DMS79 treated with DMSO at 0.1 percent for 48 hours (cell line): ENCODE data around the gene TAPBP.

Experiments used
- DNase-seq: peaks from one replicate; lab custom pipeline; 2025; lab: John Stamatoyannopoulos, UW

The TAPBP gene

GRCh38 chr6:33319939-33320314, 6.0 kb upstream of the TAPBP start:
- DNase-seq: no peak

- DNase-seq: no peak
These were observed 4.7 kb upstream of the TAPBP start for GRCh38 chr6:33318426-33319073.

GRCh38 chr6:33317669-33318425, 4.0 kb upstream of the TAPBP start, which contains the start of gene ZBTB22:
Gene ZBTB22, minus strand, starts transcription at chr6:33317744. Its CDS starts 828 bp downstream, at chr6:33316916.
- DNase-seq: peak; percentile 97

GRCh38 chr6:33317419-33317668, 3.5 kb upstream of the TAPBP start:
- no peak for DNase-seq

- DNase-seq: no peak
These were observed 2.9 kb upstream of the TAPBP start for GRCh38 chr6:33316603-33317418.

- DNase-seq: no peak
These were observed 2.1 kb upstream of the TAPBP start for GRCh38 chr6:33315793-33316602.

GRCh38 chr6:33314943-33315792, 1.3 kb upstream of the TAPBP start:
- DNase-seq: peak; percentile 41

- peak; percentile 57 for DNase-seq
These were observed 651 bp upstream of the TAPBP start for GRCh38 chr6:33314515-33314942.

GRCh38 chr6:33313105-33313708, 671 bp downstream of the TAPBP start:
- peak; percentile 73 for DNase-seq

- DNase-seq: peak; percentile 87
These were observed 1.3 kb downstream of the TAPBP start for GRCh38 chr6:33312361-33313104.

- DNase-seq: no peak
These were observed 7.5 kb downstream of the TAPBP start for GRCh38 chr6:33306356-33306755.

GRCh38 chr6:33305052-33305451, 8.8 kb downstream of the TAPBP start:
- DNase-seq: no peak

- DNase-seq: no peak
These were observed 9.7 kb downstream of the TAPBP start for GRCh38 chr6:33304216-33304615.

GRCh38 chr6:33301877-33302276, 12.0 kb downstream of the TAPBP start:
- no peak for DNase-seq

GRCh38 chr6:33299237-33299944, 14.5 kb downstream of the TAPBP start:
- DNase-seq: peak; percentile 83

GRCh38 chr6:33298773-33299236, 15.1 kb downstream of the TAPBP start, which contains the start of gene RGL2:
Gene RGL2, minus strand, starts transcription at chr6:33298942. Its CDS starts 332 bp downstream, at chr6:33298610.
- DNase-seq: peak; percentile 44

GRCh38 chr6:33297956-33298772, 15.7 kb downstream of the TAPBP start:
- peak; percentile 16 for DNase-seq

GRCh38 chr6:33297406-33297955, 16.4 kb downstream of the TAPBP start:
- DNase-seq: no peak
